GM23338 (cell line): ENCODE data around the gene RNF128. TPM values are rescaled to one million over a fixed set of nuclear protein-coding genes. Genes with fewer than 3 reads are reported as not detected.

Experiments used
- ATAC-seq: fragments of 200-7000 bp; cut with Tn5 transposase; 3 replicates; pipeline ENCODE4 v1.9.1; 2020
- DNase-seq: peaks from one replicate; pipeline ENCODE4 v3.0.0-alpha.2; 2015; ENCODE audit warnings: low spot score
- H2AFZ ChIP-seq: fragments of 200-600 bp; sonication (generic); 2 replicates; pipeline ENCODE4 v1.8.0; 2016; ENCODE audit warnings: antibody characterized with exemption, mild to moderate bottlenecking, moderate library complexity
- H3F3A ChIP-seq: fragments of 200-600 bp; sonication (generic); replicated peaks from 2 replicates; pipeline ENCODE4 v1.8.0; 2017; ENCODE audit warnings: antibody characterized with exemption, mixed run types, low read depth
- H3K27ac ChIP-seq: fragments of 200-600 bp; sonication (generic); 2 replicates; pipeline ENCODE4 v1.6.1; 2016; ENCODE audit warnings: low read depth
- H3K27me3 ChIP-seq: fragments of 200-600 bp; sonication (generic); 2 replicates; pipeline ENCODE4 v1.8.0; 2016; ENCODE audit warnings: mild to moderate bottlenecking, mixed run types, moderate library complexity; ENCODE audit not compliant: insufficient read depth
- H3K36me3 ChIP-seq: fragments of 200-600 bp; sonication (generic); 2 replicates; pipeline ENCODE4 v1.8.0; 2016; ENCODE audit warnings: mild to moderate bottlenecking; ENCODE audit not compliant: insufficient read depth
- H3K4me1 ChIP-seq: fragments of 200-600 bp; sonication (generic); 2 replicates; pipeline ENCODE4 v1.8.0; 2016; ENCODE audit warnings: mild to moderate bottlenecking, moderate library complexity; ENCODE audit not compliant: insufficient read depth
- H3K4me2 ChIP-seq: fragments of 200-600 bp; sonication (generic); 2 replicates; pipeline ENCODE4 v1.7.1; 2017; ENCODE audit warnings: mixed run types
- H3K4me3 ChIP-seq: fragments of 200-600 bp; sonication (generic); 2 replicates; pipeline ENCODE4 v1.6.1; 2016; ENCODE audit warnings: mixed run types
- H3K79me2 ChIP-seq: fragments of 200-600 bp; sonication (generic); replicated peaks from 2 replicates; pipeline ENCODE4 v1.8.0; 2017; ENCODE audit warnings: mild to moderate bottlenecking; ENCODE audit not compliant: insufficient read depth
- H3K9me2 ChIP-seq: fragments of 200-600 bp; sonication (generic); 2 replicates; pipeline ENCODE4 v1.8.0; 2017; ENCODE audit not compliant: insufficient read depth
- H4K20me1 ChIP-seq: fragments of 200-600 bp; sonication (generic); replicated peaks from 2 replicates; pipeline ENCODE4 v1.8.0; 2017; ENCODE audit warnings: mild to moderate bottlenecking; ENCODE audit not compliant: insufficient read depth
- H3K27ac Mint-ChIP-seq: 2 replicates; pipeline ENCODE4 v1.8.0; 2020; ENCODE audit warnings: inconsistent platforms, mild to moderate bottlenecking, moderate library complexity, mixed read lengths
- H3K27me3 Mint-ChIP-seq: 3 replicates; pipeline ENCODE4 v1.8.0; 2022; ENCODE audit warnings: low read depth, mild to moderate bottlenecking, moderate library complexity, mixed read lengths, inconsistent platforms; ENCODE audit not compliant: insufficient read depth, poor library complexity
- H3K36me3 Mint-ChIP-seq: 3 replicates; pipeline ENCODE4 v1.8.0; 2021; ENCODE audit warnings: low read depth, mild to moderate bottlenecking, inconsistent platforms, moderate library complexity, mixed read lengths
- H3K4me1 Mint-ChIP-seq: 3 replicates; pipeline ENCODE4 v1.8.0; 2020; ENCODE audit warnings: mild to moderate bottlenecking, inconsistent platforms, mixed read lengths
- H3K4me3 Mint-ChIP-seq: 3 replicates; pipeline ENCODE4 v1.8.0; 2021; ENCODE audit warnings: moderate library complexity, mild to moderate bottlenecking, inconsistent platforms, mixed read lengths
- H3K9me3 Mint-ChIP-seq: 3 replicates; pipeline ENCODE4 v1.8.0; 2020; ENCODE audit warnings: moderate library complexity, mild to moderate bottlenecking, inconsistent platforms, mixed read lengths
- CREB1 ChIP-seq: fragments of 250-450 bp; sonication (Bioruptor Pico); IDR thresholded peaks from 2 replicates; pipeline ENCODE4 v1.5.0; 2020; ENCODE audit warnings: low read depth, mild to moderate bottlenecking, moderate library complexity
- ZNF114 ChIP-seq: fragments of 250-450 bp; sonication (Bioruptor Pico); IDR thresholded peaks from 2 replicates; pipeline ENCODE4 v1.5.0; 2020; ENCODE audit warnings: mild to moderate bottlenecking, moderate library complexity
- ZNF331 ChIP-seq: fragments of 250-450 bp; sonication (Bioruptor Pico); IDR thresholded peaks from 2 replicates; pipeline ENCODE4 v1.5.0; 2020; ENCODE audit warnings: low read depth, mild to moderate bottlenecking, moderate library complexity
- ZNF462 ChIP-seq: fragments of 250-450 bp; sonication (Bioruptor Pico); IDR thresholded peaks from 2 replicates; pipeline ENCODE4 v1.5.0; 2020; ENCODE audit warnings: mild to moderate bottlenecking, moderate library complexity
- polyA plus RNA-seq: library from polyadenylated mRNA; unstranded; fragments of >200 nt; fragmentation: Nextera tagmentation; extraction: Ambion mirVana; gene quantifications from 2 replicates; pipeline ENCODE4 v1.2.1, GENCODE V29; 2016
- total RNA-seq: library from RNA; depleted of rRNA; stranded (reverse); fragments of >200 nt; shearing (Covaris generic); gene quantifications from 2 replicates; pipeline ENCODE4 v1.2.3, GENCODE V29; 2014
- TF ChIP-seq, protein P1 (sequence below): IDR thresholded peaks from one replicate; pipeline ENCODE4 v1.6.1; 2018; ENCODE audit warnings: antibody characterized with exemption; ENCODE audit not compliant: unreplicated experiment

Gene RNF128
- total and polyA plus RNA-seq, 2 experiments from 2014 or later = 1.2 to 3.2 TPM

- TF ChIP-seq ZNF462 (CRISPR knock-in tag) (no peak), CREB1 (CRISPR knock-in tag) (no peak), ZNF114 (CRISPR knock-in tag) (no peak)
Measured at GRCh38 chrX:106716463-106716862, 10.0 kb upstream of the RNF128 start (continued).

DNA sequence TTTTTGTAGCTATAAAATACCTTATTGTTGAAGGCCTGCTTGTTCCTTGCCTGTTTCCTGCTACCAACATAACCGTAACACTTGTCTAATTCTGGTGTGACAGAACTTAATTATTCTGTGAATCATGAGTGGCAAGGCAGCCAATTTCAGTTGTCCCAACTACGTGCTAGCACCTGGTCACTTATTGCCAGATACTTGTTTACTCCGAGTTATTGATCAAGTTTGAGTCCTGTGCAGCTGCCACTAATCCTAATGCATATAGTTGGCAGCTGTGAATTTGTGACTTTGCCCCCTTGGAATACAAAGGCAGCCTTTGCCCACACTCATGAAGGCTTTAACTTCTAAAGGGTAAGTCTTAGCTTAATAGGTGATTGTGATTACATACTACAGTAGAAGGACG lies 7.8 kb upstream of the RNF128 start:
- DNase-seq (no peak), ATAC-seq (no peak)
- Mint-ChIP-seq H3K36me3 (no peaks in the 10 kb centered on the region), H3K4me3 (no peak overlapping the region), H3K27me3 (no peaks in the 10 kb centered on the region), H3K27ac (no peak overlapping the region), H3K4me1 (no peaks in the 10 kb centered on the region), H3K9me3 (no peaks in the 10 kb centered on the region)
- H3K27ac ChIP-seq = no peak overlapping the region
- TF ChIP-seq, protein P1, sequence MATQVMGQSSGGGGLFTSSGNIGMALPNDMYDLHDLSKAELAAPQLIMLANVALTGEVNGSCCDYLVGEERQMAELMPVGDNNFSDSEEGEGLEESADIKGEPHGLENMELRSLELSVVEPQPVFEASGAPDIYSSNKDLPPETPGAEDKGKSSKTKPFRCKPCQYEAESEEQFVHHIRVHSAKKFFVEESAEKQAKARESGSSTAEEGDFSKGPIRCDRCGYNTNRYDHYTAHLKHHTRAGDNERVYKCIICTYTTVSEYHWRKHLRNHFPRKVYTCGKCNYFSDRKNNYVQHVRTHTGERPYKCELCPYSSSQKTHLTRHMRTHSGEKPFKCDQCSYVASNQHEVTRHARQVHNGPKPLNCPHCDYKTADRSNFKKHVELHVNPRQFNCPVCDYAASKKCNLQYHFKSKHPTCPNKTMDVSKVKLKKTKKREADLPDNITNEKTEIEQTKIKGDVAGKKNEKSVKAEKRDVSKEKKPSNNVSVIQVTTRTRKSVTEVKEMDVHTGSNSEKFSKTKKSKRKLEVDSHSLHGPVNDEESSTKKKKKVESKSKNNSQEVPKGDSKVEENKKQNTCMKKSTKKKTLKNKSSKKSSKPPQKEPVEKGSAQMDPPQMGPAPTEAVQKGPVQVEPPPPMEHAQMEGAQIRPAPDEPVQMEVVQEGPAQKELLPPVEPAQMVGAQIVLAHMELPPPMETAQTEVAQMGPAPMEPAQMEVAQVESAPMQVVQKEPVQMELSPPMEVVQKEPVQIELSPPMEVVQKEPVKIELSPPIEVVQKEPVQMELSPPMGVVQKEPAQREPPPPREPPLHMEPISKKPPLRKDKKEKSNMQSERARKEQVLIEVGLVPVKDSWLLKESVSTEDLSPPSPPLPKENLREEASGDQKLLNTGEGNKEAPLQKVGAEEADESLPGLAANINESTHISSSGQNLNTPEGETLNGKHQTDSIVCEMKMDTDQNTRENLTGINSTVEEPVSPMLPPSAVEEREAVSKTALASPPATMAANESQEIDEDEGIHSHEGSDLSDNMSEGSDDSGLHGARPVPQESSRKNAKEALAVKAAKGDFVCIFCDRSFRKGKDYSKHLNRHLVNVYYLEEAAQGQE = no peak
- no peak for TF ChIP-seq ZNF331 (CRISPR knock-in tag)
- H3K4me1 ChIP-seq = no peaks in the 10 kb centered on the region
- no peaks in the 10 kb centered on the region for H4K20me1 ChIP-seq
- H3K36me3 ChIP-seq = no peaks in the 10 kb centered on the region
- H3K4me3 ChIP-seq = no peak overlapping the region
- H3K27me3 ChIP-seq = no peaks in the 10 kb centered on the region
- no peaks in the 10 kb centered on the region for H3F3A ChIP-seq
- H3K79me2 ChIP-seq = no peaks in the 10 kb centered on the region
- H3K9me2 ChIP-seq = no peaks in the 10 kb centered on the region
- H3K4me2 ChIP-seq = no peak overlapping the region
- H2AFZ ChIP-seq = no peak overlapping the region
